GM19023 (cell line): Measurements from ENCODE around the gene TOP2A.
"Not testable (repeated sequence)": the region's sequence is repeated elsewhere in the genome, so short reads cannot be mapped to it uniquely, and the experiment has no call there.

Experiments used
- ATAC-seq: cut with Tn5 transposase; IDR thresholded peaks from one replicate; pipeline ENCODE4 v1.9.1; 2021; ENCODE audit warnings: mild to moderate bottlenecking, moderate library complexity; ENCODE audit not compliant: unreplicated experiment

The TOP2A gene

DNA sequence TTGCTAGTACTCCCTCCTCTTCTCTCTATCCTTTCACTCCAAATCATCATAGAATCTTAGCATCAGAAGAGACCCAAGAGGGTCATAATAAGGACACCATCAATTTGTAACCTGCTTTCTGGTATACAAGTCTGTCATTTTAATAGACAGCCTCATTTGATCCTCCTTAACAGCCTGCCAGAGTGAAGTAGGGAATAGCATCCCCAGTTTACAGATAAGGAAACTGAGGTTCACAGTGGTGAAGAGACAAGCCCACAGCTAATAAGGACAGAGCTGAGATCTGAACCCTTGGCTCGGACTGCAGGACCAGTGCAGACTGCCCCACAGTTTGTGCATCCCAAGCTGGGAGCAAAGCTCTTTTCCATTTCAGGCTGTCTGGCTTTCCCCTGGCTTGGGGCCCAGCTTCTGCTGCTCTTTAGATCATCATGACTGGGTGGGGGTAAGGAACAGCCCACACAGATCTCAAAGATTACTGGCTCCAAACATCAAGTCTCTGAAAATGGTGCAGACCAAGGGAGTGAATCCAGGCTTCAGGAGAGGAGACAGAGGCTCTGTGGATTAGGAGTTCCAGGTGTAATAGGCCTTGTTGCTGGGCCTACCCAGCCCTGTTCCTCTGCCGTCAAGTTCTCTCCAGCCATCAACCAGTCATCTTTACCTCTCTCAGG lies 15.3 kb upstream of the TOP2A start:
- no peak for ATAC-seq

DNA sequence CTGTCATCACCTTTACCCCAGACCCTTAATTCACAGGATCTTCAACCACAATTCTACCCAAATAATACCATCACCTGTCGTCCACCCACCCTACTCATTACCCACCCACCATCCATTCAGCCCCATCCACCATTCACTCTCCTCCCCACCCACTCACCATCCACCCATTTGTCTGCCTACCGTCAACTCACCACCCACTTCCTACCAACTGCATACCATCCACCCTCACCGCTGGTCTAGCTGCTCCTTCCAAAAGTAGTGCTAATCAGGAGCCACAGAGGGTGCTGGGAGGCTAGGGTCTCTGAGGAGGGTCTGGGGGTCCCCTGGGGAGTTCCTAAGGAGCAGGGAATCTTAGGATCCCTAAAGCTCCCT lies 13.5 kb upstream of the TOP2A start:
- ATAC-seq, result no peak

DNA sequence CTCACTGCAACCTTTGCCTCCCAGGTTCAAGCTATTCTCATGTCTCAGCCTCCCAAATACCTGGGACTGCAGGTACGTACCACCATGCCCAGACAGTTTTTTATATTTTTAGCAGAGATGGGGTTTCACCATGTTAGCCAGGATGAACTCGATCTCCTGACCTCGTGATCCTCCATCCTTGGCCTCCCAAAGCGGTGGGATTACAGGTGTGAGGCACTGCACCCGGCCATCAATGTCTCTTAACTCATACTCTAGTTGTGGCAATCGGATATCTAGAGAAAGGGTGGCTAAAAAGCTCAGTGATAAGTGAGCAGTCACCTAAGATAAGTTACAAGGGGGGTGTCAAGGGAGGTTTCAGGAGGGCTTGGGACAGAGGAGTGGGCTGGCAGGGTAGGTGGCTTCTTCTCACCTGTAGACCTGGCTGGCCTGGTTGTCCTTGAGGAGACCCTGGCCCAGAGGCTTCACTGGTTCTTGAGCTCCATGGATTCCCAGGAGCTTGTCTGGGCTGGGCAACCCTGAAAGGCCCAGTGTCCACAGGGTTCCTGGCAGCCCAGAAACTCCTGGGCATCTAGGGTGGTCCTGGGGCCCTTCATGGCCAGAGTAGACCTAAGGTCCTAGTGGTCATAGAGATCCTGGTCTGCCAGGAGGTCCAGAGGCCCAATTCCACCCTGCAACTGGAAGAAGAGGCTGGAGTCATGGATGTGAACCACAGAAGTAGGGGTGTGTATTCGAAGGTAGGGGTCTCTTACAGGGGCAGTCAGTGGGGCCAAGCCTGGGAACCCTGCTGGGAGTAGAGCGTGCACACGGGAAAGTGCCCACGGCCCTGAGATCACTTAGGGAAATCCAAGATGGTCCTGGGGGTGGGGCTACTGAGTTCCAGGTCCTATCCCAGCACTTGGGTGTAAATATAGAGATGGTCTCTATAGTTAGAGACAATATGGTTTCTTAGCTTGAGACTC lies 12.9 kb upstream of the TOP2A start:
- no peak for ATAC-seq

DNA sequence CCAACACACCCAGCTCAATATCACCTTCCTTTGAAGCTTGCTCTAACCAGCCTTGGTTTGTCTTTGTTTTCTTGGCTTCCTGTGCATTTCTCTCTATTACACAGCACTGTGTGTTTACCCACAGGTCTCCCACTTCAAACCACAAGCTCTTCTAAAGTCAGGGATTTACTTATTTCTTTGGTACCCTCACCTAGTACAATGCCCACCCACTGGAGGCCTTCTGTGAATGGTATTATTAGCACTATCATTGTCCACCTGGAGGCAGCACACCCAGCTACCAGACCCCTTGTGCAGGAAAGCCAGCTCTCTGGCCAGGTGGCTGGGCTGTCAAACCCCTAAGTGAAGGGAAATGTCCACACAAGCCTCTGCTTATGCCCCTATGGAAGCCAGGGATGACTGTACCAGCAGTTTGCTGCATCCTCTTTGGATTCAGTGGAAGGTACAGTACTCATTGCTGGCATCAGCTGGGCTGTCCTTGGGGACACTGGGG lies 9.4 kb upstream of the TOP2A start:
- no peak for ATAC-seq

DNA sequence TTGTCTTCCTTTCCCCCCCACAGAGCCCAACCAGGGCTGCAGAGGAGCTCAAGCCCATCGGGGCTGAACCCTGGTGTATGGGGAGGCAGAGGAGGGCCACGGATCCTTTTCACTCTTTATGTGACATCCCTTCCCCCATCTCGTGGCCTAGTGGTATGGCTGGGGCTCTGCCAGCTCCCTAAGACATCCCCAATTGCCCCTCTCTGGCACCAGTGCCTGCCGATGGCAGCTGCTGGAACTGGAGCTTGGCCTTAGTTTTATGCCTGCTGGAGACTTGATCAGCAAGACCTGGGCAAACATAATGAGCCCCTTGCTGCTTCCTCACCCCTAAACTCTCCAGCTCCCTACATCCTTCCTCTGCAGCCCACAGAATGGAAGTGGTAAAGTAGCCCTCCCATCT lies 8.0 kb upstream of the TOP2A start:
- ATAC-seq, result no peak

DNA sequence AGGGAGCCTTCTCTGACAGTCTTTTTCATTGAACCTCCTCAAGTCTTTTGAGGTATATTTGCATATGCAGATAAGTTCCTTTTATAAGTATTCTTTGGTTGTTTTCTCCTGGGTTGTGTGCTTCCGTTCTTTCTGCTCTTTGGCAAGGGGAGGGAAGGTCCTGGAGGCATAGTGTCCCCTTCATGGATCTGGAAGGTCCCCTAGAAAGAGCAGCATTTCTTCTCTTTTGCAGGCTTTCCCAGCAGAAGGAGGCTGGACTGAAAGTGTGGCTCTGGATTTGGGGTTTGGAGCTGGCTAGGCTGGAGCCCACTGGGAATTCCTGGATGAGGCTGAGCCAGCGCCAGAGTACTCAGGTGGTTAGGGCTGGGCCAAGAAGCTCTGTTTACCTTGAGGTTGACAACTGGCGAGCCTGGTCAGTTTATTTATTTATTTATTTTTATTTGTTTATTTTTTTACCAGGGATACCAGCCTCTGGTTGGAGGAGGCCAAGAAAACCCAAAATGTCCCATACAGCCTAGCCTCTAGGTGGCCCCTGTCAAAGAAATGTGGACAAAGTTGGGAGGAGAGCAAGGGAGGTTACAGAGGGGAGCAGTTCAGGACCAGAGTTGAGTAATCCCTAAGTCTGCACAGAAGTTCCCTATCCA lies 5.4 kb upstream of the TOP2A start:
- ATAC-seq, result no peak

DNA sequence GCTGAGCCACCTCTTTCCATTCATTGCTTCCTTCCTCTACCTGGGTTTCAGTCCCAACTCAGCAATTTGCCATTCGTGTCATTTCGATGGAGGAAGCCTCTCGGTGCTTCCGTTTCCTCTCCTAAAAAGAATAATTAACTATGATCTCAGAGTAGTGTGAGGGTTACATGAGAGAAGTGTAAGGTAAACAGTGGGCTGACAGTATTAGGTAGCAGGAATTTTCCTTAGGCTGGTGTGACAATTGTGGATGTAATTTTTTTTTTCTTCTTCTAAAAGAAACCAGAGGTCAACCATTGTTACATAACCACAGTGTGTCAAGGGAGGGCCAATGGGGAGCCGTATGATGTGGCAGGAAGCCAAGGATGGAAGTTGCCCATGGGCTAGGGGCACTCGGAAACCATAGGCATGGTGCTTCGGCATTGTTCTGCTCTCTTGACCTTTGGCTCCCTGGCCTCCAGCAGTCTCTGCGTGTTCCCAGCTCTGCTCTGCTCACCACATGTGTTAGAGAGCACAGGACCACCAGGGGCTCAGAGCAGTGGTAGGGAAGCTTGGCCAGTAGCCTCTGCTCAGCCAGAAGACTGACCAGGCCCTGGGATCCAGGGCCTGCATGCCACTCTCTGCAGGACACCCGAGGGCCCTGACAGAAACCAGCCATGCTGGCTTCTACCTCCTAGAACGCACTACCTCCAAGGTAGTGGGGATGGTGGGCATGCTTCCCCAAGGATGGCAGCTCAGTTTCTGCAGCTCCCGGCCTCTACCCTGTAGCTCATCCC lies 2.0 kb upstream of the TOP2A start:
- no peak for ATAC-seq

DNA sequence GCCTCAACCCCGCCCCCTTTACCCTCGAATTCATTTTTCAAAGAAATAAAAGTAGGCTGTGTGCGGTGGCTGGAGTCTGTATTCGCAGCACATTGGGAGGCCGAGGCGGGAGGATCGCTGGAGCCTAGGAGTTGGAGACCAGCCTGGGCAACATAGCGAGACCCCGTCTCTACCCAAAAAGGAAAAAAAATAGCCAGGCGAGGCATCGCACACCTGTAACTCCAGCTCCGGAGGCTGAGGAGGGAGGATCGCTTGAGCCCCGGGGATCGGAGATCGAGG lies 671 bp upstream of the TOP2A start:
- ATAC-seq, result no peak

DNA sequence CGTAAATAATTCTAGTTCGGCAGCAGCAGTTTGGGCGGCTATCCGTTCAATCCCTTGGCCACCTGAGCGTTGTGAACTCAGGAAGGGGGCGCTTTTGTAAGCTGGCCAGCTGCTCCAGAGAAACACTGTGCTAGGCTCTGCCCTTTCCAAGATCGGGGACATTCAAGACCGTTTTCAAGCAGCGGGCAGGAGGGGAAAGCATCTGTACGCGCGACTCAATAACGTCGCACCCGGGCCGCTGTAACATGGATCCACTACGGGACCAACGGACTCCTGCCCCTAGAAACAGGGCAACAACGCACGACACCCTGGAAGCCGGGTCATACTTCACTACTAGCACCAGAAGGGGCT lies 463 bp downstream of the TOP2A start:
- ATAC-seq, result peak; percentile 3

DNA sequence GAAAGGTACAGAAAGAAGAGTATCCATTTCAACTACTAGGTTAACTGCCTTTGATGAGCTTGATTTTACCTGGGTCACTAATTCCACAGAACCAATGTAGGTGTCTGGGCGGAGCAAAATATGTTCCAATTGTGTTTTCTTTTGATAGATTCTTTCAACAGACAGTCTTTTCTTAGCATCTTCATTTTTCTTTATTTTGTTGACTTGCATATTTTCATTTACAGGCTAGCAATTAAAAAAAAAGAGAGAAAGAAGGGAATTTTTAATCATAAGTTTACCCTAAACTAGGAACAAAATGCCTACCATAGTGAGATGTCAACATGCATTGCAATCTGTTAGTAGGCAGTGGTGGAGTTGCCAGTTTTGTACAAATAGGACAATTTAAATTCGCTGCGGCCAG lies 1.0 kb downstream of the TOP2A start:
- ATAC-seq, result no peak

DNA sequence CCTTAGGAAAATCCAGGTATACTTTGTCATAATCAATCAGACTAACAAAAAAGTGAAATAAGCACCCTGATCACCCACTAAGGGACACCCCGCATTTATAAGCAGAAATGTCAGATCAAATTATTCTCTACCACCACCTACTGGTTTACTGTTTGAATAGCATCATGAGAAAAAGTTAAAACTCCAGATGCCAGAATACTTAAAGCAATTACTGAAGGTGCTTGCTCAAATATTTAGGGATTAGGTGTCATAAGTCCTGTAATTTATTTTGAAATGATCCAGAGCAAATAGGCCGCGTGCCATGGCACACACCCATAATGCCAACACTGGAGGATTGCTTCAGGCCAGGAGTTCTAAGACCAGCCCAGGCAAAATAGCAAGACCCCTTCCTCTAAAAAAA lies 2.3 kb downstream of the TOP2A start:
- ATAC-seq, result no peak

DNA sequence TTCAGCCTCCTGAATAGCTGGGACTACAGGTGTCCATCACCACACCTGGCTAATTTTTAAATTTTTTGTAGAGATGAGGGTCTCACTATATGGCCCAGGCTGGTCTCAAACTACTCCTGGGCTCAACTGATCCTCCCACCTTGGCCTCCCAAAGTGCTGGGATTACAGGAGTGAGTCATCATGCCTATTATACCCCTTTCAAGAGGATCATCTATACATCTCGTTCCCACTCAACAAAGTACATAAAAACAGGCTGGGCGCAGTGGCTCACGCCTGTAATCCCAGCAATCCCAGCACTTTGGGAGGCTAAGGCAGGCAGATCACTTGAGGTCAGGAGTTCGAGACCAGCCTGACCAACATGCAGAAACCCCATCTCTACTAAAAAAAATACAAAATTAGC lies 3.4 kb downstream of the TOP2A start:
- ATAC-seq, result not testable (repeated sequence)

DNA sequence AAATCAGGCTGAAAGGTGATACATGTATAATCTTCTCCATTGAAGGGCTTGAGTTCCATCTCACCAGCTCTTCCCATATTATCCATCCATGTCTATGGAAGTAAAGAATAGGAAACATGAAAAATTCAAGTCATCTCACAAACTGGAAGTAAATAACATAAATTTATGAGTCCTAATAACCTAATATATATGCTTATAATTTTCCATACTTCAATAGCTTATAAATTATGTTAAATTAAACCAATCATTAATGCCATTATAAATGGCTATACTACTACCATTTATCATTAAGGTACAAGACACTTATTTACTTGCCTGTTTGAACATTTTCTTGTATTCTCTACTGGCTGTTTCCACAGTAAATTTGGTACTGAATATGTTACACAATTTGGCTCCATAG lies 4.8 kb downstream of the TOP2A start:
- ATAC-seq, result no peak

DNA sequence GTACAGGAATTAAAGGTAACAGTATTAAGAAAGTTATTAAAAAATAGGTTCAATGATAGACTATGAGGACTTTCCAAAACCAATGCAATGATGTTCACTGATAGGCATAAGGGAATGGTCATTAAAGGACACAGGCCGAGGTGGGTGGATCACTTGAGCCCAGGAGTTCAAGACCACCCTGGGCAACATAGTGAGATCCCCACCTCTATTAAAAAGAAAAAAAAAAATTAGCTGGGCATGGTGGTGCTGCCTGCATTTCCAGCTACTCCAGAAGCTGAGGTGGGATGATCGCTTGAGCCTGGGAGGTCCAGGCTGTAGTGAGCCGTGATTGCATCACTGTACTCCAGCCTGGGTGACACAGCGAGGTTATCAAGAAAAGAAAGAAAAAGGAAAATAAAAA lies 5.9 kb downstream of the TOP2A start:
- no peak for ATAC-seq

DNA sequence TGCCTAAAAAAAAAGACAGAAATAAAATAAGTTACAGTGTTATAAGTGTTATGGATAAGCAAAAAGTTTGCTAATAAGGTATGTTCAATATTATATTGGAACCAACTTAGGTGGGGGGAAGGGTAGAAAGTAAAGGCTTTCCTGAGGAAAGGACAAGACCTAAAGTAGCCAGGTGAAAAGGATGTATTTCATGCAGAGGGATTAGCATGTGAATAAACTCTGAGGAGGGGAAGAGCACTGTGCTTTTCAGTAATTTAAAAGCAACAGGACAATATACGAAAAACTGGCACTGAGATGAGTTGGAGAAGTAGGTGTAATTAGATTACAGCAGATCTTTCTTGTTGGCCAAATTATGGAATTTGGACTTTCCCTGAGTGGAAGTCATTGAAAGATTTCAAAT lies 7.6 kb downstream of the TOP2A start:
- no peak for ATAC-seq

DNA sequence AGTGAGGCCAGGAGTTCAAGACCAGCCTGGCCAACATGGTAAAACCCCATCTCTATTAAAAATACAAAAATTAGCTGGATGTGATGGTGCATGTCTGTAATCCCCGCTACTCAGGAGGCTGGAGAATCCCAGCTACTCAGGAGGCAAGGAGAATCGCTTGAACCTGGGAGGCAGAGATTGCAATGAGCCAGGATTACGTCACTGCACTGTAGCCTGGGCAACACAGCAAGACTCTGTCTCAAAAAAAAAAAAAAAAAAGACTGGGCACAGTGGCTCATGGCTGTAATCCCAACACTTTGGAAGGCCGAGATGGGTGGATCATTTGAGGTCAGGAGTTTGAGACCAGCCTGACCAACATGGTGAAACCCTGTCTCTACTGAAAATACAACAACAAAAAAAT lies 8.2 kb downstream of the TOP2A start:
- ATAC-seq, result not testable (repeated sequence)

DNA sequence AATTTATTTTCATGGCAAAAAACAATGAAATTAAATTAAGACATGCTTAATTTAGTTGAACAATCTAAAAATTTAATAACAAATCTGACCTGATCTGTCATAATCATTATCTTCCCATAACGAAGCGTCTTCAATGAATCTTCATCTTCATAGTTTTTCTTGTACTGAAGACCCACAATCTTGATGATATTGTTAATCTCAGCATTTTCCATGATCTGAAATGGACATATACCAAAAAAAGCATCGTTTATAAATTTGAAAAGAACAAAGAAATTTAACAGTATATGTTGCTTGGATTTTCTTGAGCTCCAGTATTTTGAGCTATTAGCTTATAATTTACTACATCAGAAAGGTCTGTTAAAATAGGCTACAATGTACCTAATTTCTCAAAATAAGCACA lies 10.2 kb downstream of the TOP2A start:
- ATAC-seq, result no peak

DNA sequence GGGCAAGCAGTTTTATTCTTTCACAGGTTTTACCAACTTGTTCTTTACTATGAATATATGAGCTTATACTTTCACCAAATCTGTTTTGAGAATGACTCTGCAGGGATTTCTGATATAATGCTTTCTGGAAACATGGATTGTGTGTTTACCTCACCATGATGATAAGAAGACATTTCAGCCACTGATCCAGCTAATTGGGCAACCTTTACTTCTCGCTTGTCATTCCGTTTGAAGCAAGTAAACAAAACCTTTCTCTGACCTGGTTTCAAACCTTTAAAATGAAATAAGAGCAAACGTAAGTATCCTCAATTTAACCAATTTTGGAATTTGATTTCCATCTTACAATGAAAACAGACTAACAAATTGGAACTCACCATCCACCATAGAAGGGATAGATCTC lies 13.7 kb downstream of the TOP2A start:
- no peak for ATAC-seq

DNA sequence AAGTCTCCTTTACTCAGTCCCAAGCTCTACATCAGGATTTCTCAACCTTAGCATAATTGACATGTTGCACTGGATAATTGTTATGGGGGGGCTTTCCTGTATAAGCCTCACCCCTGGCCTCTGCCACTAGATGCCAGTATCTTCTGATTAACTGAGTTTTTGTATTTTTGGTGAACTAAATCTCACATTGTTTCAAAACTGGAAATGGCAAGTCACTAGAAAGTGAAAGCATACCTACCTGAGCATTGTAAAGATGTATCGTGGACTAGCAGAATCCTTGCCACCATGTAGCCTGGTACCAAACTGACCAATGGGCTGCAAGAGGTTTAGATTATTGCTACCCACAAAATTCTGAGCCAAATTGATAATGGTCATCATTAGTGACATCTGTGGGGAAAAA lies 15.0 kb downstream of the TOP2A start:
- no peak for ATAC-seq

DNA sequence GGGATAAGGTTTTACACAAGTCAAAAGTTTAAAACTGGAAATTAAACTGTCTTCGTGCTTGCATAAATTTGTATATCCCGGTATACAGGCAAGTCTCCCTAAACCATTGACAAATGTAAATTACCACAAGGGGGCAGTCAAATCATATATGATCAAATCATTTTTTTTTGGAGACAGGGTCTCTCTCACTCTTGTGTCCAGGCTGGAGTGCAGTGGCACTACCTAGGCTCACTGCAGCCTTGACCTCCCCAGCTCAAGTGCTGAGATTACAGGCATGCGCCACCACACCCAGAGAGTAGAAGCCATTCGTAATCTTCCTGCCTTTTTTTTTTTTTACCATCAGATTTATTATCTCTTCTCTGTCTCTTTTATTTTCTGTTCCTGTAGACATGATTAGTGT lies 18.5 kb downstream of the TOP2A start:
- ATAC-seq, result no peak

DNA sequence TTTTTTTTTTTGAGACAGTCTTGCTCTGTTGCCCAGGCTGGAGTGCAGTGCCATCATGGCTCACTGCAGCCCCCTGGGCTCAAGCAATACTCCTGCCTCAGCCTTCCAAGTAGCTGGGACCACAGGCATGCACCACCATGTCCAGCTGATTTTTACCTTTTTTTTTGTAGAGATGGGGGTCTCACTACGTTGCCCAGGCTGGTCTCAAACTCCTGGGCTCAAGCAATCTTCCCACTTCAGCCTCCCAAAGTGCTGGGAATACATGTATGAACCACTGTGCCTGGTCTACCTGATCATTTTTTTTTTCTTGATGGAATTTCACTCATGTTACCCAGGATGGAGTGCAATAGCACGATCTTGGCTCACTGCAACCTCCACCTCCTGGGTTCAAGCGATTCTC lies 31.1 kb downstream of the TOP2A start:
- ATAC-seq, result not testable (repeated sequence)
